ENCODE results near the gene SEMA3G. TPM values are rescaled to one million over a fixed set of nuclear protein-coding genes. Genes with fewer than 3 reads are reported as not detected.

SEMA3G gene
- total and polyA plus RNA-seq, 9 donors, result 10.8 to 20.3 (median 15.6) TPM

DNA sequence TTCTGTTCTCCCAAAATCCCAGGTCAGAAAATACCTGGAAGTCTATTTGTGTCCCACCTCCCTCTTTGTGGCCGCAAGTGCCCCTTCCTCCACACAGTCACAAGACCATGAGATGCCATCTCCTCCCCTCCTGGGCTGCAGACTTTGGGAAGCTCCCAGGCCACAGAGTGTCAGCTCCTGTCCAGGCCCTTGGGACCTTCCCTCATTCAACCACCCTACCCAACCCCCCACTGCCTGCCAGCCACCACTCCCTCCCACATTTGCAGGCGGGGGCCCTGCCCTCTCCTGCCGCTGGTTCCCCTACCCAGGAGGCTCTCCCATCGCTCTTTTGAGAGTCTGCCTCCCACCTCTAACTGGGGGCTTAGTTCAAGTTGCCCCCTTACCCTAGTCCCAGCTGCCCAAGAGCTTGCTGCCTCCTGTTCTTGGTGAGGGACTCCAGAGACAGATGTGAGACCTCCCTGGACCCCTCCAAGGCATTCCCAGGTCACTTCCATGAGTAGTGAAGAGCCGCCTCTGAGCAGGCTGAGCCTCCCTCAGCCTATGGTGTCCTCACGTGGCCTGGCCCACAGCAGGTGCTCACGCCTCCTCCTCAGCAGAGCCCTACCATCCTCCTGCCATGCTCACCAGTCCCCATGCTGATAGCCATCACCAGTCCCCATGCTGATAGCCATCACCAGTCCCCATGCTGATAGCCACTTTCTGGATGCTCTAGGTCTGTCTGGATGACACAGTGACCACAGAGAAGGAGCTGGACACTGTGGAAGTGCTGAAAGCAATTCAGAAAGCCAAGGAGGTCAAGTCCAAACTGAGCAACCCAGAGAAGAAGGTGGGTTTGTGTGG is 34.4 kb upstream of the SEMA3G start:
- H3K4me3 ChIP-seq (ENCODE audit: low read length), result no peak overlapping the region
- H3K9me3 ChIP-seq (replicated peaks; ENCODE audit: control insufficient read depth, low read depth, low read length), result no peaks in the 10 kb centered on the region
- 94% methylated on average over 7 of the region's 7 CpGs for WGBS (ENCODE audit: insufficient coverage)
- peaks cover 92% of the 10 kb centered on the region for H3K36me3 ChIP-seq (ENCODE audit: control insufficient read depth, insufficient read depth, low read length)
- no peak for DNase-seq
- H3K4me1 ChIP-seq (ENCODE audit: control insufficient read depth, insufficient read depth, low read length), result no peaks in the 10 kb centered on the region
- H3K27ac ChIP-seq (ENCODE audit: low read length), result no peak overlapping the region
- H3K27me3 ChIP-seq (ENCODE audit: control insufficient read depth, insufficient read depth, low read length), result no peaks in the 10 kb centered on the region

- H3K4me3 ChIP-seq (ENCODE audit: low read length), result no peak overlapping the region
- no peak for DNase-seq
- no peaks in the 10 kb centered on the region for H3K27me3 ChIP-seq (ENCODE audit: control insufficient read depth, insufficient read depth, low read length)
- H3K9me3 ChIP-seq (replicated peaks; ENCODE audit: control insufficient read depth, low read depth, low read length), result no peaks in the 10 kb centered on the region
- H3K27ac ChIP-seq (ENCODE audit: low read length), result no peak overlapping the region
- 100% methylated on average over 4 of the region's 6 CpGs for WGBS (ENCODE audit: insufficient coverage)
- H3K36me3 ChIP-seq (ENCODE audit: control insufficient read depth, insufficient read depth, low read length), result peaks cover 96% of the 10 kb centered on the region
- peaks cover 3% of the 10 kb centered on the region for H3K4me1 ChIP-seq (ENCODE audit: control insufficient read depth, insufficient read depth, low read length)
These were observed 32.8 kb upstream of the SEMA3G start for GRCh38 chr3:52477796-52478095.

GRCh38 chr3:52477076-52477795 is 32.3 kb upstream of the SEMA3G start:
- Histone ChIP-seq H3K27me3 (ENCODE audit: control insufficient read depth, insufficient read depth, low read length) (no peaks in the 10 kb centered on the region), H3K27ac (ENCODE audit: low read length) (no peak overlapping the region), H3K4me3 (ENCODE audit: low read length) (no peak overlapping the region), H3K36me3 (ENCODE audit: control insufficient read depth, insufficient read depth, low read length) (peaks cover 96% of the 10 kb centered on the region), H3K9me3 (replicated peaks; ENCODE audit: control insufficient read depth, low read depth, low read length) (no peaks in the 10 kb centered on the region), H3K4me1 (ENCODE audit: control insufficient read depth, insufficient read depth, low read length) (peaks cover 3% of the 10 kb centered on the region)
- 95% methylated on average over 13 of the region's 16 CpGs for WGBS (ENCODE audit: insufficient coverage)
- DNase-seq, result no peak

- DNase-seq, result no peak
- WGBS (ENCODE audit: insufficient coverage), result 97% methylated on average over 4 of the region's 5 CpGs
- H3K27ac ChIP-seq (ENCODE audit: low read length), result no peak overlapping the region
- no peaks in the 10 kb centered on the region for H3K27me3 ChIP-seq (ENCODE audit: control insufficient read depth, insufficient read depth, low read length)
- peaks cover 8% of the 10 kb centered on the region for H3K4me1 ChIP-seq (ENCODE audit: control insufficient read depth, insufficient read depth, low read length)
- H3K36me3 ChIP-seq (ENCODE audit: control insufficient read depth, insufficient read depth, low read length), result peaks cover 76% of the 10 kb centered on the region
- no peak overlapping the region for H3K4me3 ChIP-seq (ENCODE audit: low read length)
- no peaks in the 10 kb centered on the region for H3K9me3 ChIP-seq (replicated peaks; ENCODE audit: control insufficient read depth, low read depth, low read length)
These were observed 28.1 kb upstream of the SEMA3G start for GRCh38 chr3:52473026-52473425.

DNA sequence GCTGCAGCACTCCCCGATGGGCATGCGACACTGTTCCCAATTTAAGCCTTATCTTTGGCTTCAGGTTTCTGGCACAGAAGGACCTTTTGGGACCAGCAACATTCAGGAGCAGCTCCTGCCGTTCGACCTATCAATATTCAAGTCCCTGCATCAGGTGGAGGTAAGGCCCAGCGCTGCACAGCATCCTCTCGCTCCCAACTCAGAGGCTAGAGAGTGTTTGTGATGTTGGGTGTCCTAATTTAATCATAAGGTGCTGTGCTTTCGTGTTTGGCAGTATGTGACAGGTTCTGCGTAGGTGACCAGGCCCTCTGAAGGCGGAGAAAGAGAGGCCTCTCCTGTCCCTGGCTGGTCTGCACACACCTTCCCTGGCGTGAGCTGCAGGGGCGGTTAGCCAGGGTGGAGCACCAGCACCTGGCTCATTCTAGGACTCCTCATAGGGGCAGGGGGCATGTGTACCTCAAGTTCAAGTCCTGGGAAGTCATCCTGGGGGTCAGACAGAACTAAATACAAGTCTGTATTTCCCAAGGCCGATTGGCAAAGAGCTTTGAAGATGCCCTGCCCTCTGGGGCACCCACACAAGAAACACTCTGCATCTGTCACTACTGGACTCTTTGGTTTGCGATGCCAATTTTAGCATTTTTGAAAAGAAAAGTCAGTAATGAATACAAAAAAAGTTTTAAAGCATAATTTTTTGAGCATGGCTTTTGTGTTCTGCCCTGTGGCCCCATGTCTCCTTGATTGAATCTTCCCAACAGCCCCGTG is 27.5 kb upstream of the SEMA3G start:
- Histone ChIP-seq H3K27ac (ENCODE audit: low read length) (no peak overlapping the region), H3K4me1 (ENCODE audit: control insufficient read depth, insufficient read depth, low read length) (peaks cover 8% of the 10 kb centered on the region), H3K4me3 (ENCODE audit: low read length) (no peak overlapping the region), H3K9me3 (replicated peaks; ENCODE audit: control insufficient read depth, low read depth, low read length) (no peaks in the 10 kb centered on the region), H3K27me3 (ENCODE audit: control insufficient read depth, insufficient read depth, low read length) (no peaks in the 10 kb centered on the region), H3K36me3 (ENCODE audit: control insufficient read depth, insufficient read depth, low read length) (peaks cover 73% of the 10 kb centered on the region)
- DNase-seq, result no peak
- 76% methylated on average over 12 of the region's 14 CpGs for WGBS (ENCODE audit: insufficient coverage)

GRCh38 chr3:52471371-52472238 is 26.7 kb upstream of the SEMA3G start:
- DNase-seq, result peak; percentile 58
- Histone ChIP-seq H3K4me3 (ENCODE audit: low read length) (no peak overlapping the region), H3K27ac (ENCODE audit: low read length) (no peak overlapping the region), H3K9me3 (replicated peaks; ENCODE audit: control insufficient read depth, low read depth, low read length) (no peaks in the 10 kb centered on the region), H3K27me3 (ENCODE audit: control insufficient read depth, insufficient read depth, low read length) (no peaks in the 10 kb centered on the region), H3K36me3 (ENCODE audit: control insufficient read depth, insufficient read depth, low read length) (peaks cover 70% of the 10 kb centered on the region), H3K4me1 (ENCODE audit: control insufficient read depth, insufficient read depth, low read length) (peaks cover 8% of the 10 kb centered on the region)
- WGBS (ENCODE audit: insufficient coverage), result 69% methylated on average over 24 of the region's 26 CpGs

DNA sequence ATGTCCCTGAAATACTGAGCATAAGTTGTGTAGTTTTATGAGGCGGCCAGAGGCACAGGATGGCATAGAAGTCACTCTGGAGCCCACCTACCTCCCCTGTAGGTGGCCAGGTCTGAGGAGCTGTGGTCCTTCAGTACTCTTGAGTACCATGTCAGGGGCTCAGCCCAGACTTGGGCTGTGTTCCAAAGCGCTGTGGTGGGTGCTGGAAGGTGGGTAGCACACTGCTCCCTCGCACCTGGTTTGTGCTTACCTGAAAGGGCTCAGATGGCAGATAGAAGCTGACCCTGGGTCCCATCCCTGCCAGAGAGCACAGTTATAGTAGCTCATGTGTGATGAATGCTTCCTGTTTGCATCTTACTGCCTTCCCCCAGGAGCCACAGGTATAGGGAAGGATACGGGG is 26.0 kb upstream of the SEMA3G start:
- 100% methylated on average over 3 of the region's 4 CpGs for WGBS (ENCODE audit: insufficient coverage)
- Histone ChIP-seq H3K27ac (ENCODE audit: low read length) (no peak overlapping the region), H3K4me3 (ENCODE audit: low read length) (no peak overlapping the region), H3K36me3 (ENCODE audit: control insufficient read depth, insufficient read depth, low read length) (peaks cover 64% of the 10 kb centered on the region), H3K4me1 (ENCODE audit: control insufficient read depth, insufficient read depth, low read length) (peaks cover 8% of the 10 kb centered on the region), H3K9me3 (replicated peaks; ENCODE audit: control insufficient read depth, low read depth, low read length) (no peaks in the 10 kb centered on the region), H3K27me3 (ENCODE audit: control insufficient read depth, insufficient read depth, low read length) (no peaks in the 10 kb centered on the region)
- DNase-seq, result no peak

DNA sequence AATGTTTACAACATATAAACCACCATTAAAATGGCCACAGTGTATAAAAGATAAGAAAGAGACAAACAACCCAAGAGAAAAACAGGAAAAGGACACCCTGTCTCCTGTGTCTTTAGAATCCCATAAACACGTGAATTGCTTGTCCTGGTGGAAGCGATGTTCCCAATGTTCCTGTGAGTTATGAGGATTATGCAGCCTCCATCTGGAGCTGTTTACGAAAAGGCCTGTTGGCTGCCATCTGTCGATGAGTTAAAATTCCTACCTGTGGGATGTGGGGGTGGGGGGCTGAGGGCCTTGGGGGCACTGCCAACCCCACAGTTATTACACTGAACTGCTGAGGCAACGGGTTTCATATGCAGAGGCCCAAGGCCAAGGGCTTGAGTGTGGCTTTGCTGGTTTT is 24.1 kb upstream of the SEMA3G start:
- H3K36me3 ChIP-seq (ENCODE audit: control insufficient read depth, insufficient read depth, low read length), result peaks cover 55% of the 10 kb centered on the region
- peaks cover 8% of the 10 kb centered on the region for H3K4me1 ChIP-seq (ENCODE audit: control insufficient read depth, insufficient read depth, low read length)

GRCh38 chr3:52468336-52468735 is 23.4 kb upstream of the SEMA3G start:
- WGBS (ENCODE audit: insufficient coverage), result 65% methylated on average over 3 of the region's 9 CpGs
- Histone ChIP-seq H3K36me3 (ENCODE audit: control insufficient read depth, insufficient read depth, low read length) (peaks cover 49% of the 10 kb centered on the region), H3K27ac (ENCODE audit: low read length) (no peak overlapping the region), H3K9me3 (replicated peaks; ENCODE audit: control insufficient read depth, low read depth, low read length) (no peaks in the 10 kb centered on the region), H3K4me1 (ENCODE audit: control insufficient read depth, insufficient read depth, low read length) (peaks cover 8% of the 10 kb centered on the region), H3K4me3 (ENCODE audit: low read length) (no peak overlapping the region), H3K27me3 (ENCODE audit: control insufficient read depth, insufficient read depth, low read length) (no peaks in the 10 kb centered on the region)
- DNase-seq, result no peak

More for the DNA sequence above, 24.1 kb upstream of the SEMA3G start:
- H3K27me3 ChIP-seq (ENCODE audit: control insufficient read depth, insufficient read depth, low read length), result no peaks in the 10 kb centered on the region
- 40% methylated on average over 3 of the region's 5 CpGs for WGBS (ENCODE audit: insufficient coverage)
- no peak overlapping the region for H3K4me3 ChIP-seq (ENCODE audit: low read length)
- DNase-seq, result no peak
- H3K9me3 ChIP-seq (replicated peaks; ENCODE audit: control insufficient read depth, low read depth, low read length), result no peaks in the 10 kb centered on the region
- no peak overlapping the region for H3K27ac ChIP-seq (ENCODE audit: low read length)

All from muscle of leg (tissue), 11 donors.